Retinal pigment epithelial cell (primary cell): Measurements from ENCODE around the gene DMAP1.

ENCODE experiments used
- DNase-seq: peaks from one replicate; pipeline ENCODE4 v3.0.0-alpha.2; 2010; ENCODE audit warnings: low read depth
- H3K4me3 ChIP-seq: 2 replicates; pipeline ENCODE4 v1.5.1; 2011; ENCODE audit warnings: mild to moderate bottlenecking, low read length, control low read depth, moderate library complexity
- CTCF ChIP-seq: conservative IDR thresholded peaks from 2 replicates; pipeline ENCODE4 v1.5.1; 2011; ENCODE audit warnings: low read depth, low read length, control low read depth, inconsistent platforms

Gene DMAP1

GRCh38 chr1:44262816-44263567 lies 49.7 kb downstream of the DMAP1 start:
- no peak overlapping the region for H3K4me3 ChIP-seq
- DNase-seq = no peak
- no peak for TF ChIP-seq CTCF

- no peak for DNase-seq
- H3K4me3 ChIP-seq = no peak overlapping the region
- TF ChIP-seq CTCF = no peak
Observed at GRCh38 chr1:44263568-44264450, 50.5 kb downstream of the DMAP1 start.

GRCh38 chr1:44264451-44264771 lies 51.1 kb downstream of the DMAP1 start:
- no peak for DNase-seq
- no peak for TF ChIP-seq CTCF
- no peak overlapping the region for H3K4me3 ChIP-seq

- DNase-seq = no peak
- TF ChIP-seq CTCF = no peak
- no peak overlapping the region for H3K4me3 ChIP-seq
Observed at GRCh38 chr1:44265656-44266358, 52.5 kb downstream of the DMAP1 start.

- no peak for TF ChIP-seq CTCF
- DNase-seq = no peak
- H3K4me3 ChIP-seq = no peak overlapping the region
Observed at GRCh38 chr1:44266400-44267344, 53.4 kb downstream of the DMAP1 start.

GRCh38 chr1:44267438-44267837 lies 54.2 kb downstream of the DMAP1 start:
- no peak overlapping the region for H3K4me3 ChIP-seq
- no peak for DNase-seq
- no peak for TF ChIP-seq CTCF
